Erythroblast (primary cell): ENCODE results near the gene GNG7.

Source experiments
- GATA1 ChIP-seq: IDR thresholded peaks from 2 replicates; pipeline ENCODE4 v1.6.1; 2011; ENCODE audit warnings: low read depth, mild to moderate bottlenecking, control low read depth, low read length, moderate library complexity
- POLR2A ChIP-seq: IDR thresholded peaks from 2 replicates; pipeline ENCODE4 v1.6.1; 2011; ENCODE audit warnings: mild to moderate bottlenecking, low read length

DNA sequence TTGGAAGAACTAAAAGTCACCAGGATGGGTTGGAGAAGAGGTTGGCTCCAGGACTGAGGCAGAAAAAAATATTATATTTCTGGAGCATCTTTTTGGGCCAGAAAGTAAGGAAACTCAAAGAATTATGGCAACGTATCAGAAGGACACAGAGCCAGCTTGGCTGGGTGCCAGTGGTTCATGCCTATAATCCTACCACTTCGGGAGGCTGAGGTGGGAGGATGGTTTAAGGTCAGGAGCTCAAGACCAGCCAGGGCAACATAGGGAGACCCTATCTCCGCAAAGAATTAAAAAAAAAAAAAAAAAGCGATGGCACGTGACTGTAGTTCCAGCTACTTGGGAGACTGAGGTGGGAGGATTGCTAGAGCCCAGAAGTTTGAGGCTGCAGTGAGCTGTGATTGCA lies 118.5 kb downstream of the GNG7 start:
- TF ChIP-seq POLR2A (no peak), GATA1 (no peak)
